Activated T-cell treated with anti-CD3 and anti-CD28 coated beads, Interleukin-2, amount 50 U/mL, for 72 hours (primary cell): ENCODE measurements around the gene ATG2B. TPM values are rescaled to one million over a fixed set of nuclear protein-coding genes. Genes with fewer than 3 reads are reported as not detected.
"Not testable (repeated sequence)": the region's sequence is repeated elsewhere in the genome, so short reads cannot be mapped to it uniquely, and the experiment has no call there.

Source experiments
- ATAC-seq, 2 donors: fragments of 150-1000 bp; cut with Tn5 transposase; replicated peaks in 1 of 2; 2 replicates each; pipeline ENCODE4 v1.10.0; 2021; ENCODE audit warnings: moderate library complexity in 2 of 2, mild to moderate bottlenecking in 1 of 2
- DNase-seq, 2 donors: peaks; one replicate each; pipeline ENCODE4 v3.0.0; 2021 to 2022; ENCODE audit warnings: mixed read lengths in 1 of 2
- H3K27ac Mint-ChIP-seq: one replicate; pipeline ENCODE4 v1.8.0; 2022; ENCODE audit warnings: mild to moderate bottlenecking, moderate library complexity, mixed read lengths
- H3K27me3 Mint-ChIP-seq: one replicate; pipeline ENCODE4 v1.8.0; 2022; ENCODE audit warnings: low read depth, mixed read lengths
- H3K36me3 Mint-ChIP-seq, 2 donors: one replicate each; pipeline ENCODE4 v1.8.0; 2022; ENCODE audit warnings: mixed read lengths in 2 of 2, mild to moderate bottlenecking in 1 of 2; ENCODE audit not compliant: insufficient read depth in 2 of 2
- H3K4me1 Mint-ChIP-seq: one replicate; pipeline ENCODE4 v1.8.0; 2022; ENCODE audit warnings: low read depth, mixed read lengths
- H3K4me3 Mint-ChIP-seq, 2 donors: one replicate each; pipeline ENCODE4 v1.8.0; 2022; ENCODE audit warnings: mild to moderate bottlenecking in 2 of 2, mixed read lengths in 2 of 2, moderate library complexity in 2 of 2
- H3K9me3 Mint-ChIP-seq, 2 donors: one replicate each; pipeline ENCODE4 v1.8.0; 2022; ENCODE audit warnings: mixed read lengths in 2 of 2
- total RNA-seq, 2 donors: library from RNA; stranded (reverse); gene quantifications; one replicate each; pipeline ENCODE4 v1.2.3, GENCODE V29; 2022

Gene ATG2B
- total RNA-seq, 2 donors from 2014 or later = 22.9 to 28.3 TPM

GRCh38 chr14:96245710-96246538 lies 117.2 kb downstream of the ATG2B start:
- Mint-ChIP-seq H3K9me3 (no peaks in the 10 kb centered on the region), H3K4me1 (no peaks in the 10 kb centered on the region), H3K27me3 (no peaks in the 10 kb centered on the region), H3K4me3 (no peak overlapping the region), H3K36me3 (no peaks in the 10 kb centered on the region), H3K27ac (no peak overlapping the region)
- ATAC-seq (no peak), DNase-seq (no peak)

GRCh38 chr14:96245074-96245473 lies 118.1 kb downstream of the ATG2B start:
- DNase-seq, H3K4me1 Mint-ChIP-seq, H3K9me3 Mint-ChIP-seq, ATAC-seq, H3K27me3 Mint-ChIP-seq, H3K36me3 Mint-ChIP-seq, H3K4me3 Mint-ChIP-seq, H3K27ac Mint-ChIP-seq: not testable (repeated sequence)

- ATAC-seq (no peak), DNase-seq (no peak)
- Mint-ChIP-seq H3K4me3 (no peak overlapping the region), H3K27me3 (no peaks in the 10 kb centered on the region), H3K36me3 (no peaks in the 10 kb centered on the region), H3K27ac (no peak overlapping the region), H3K9me3 (no peaks in the 10 kb centered on the region), H3K4me1 (no peaks in the 10 kb centered on the region)
These were observed 119.4 kb downstream of the ATG2B start for GRCh38 chr14:96243785-96244184.

- DNase-seq = no peak
- Mint-ChIP-seq H3K4me1 (no peaks in the 10 kb centered on the region), H3K27ac (no peak overlapping the region), H3K9me3 (no peaks in the 10 kb centered on the region), H3K4me3 (no peak overlapping the region), H3K27me3 (no peaks in the 10 kb centered on the region), H3K36me3 (no peaks in the 10 kb centered on the region)
- ATAC-seq = no peak
These were observed 121.0 kb downstream of the ATG2B start for GRCh38 chr14:96242126-96242525.

- Mint-ChIP-seq H3K4me3 (no peak overlapping the region), H3K27me3 (no peaks in the 10 kb centered on the region), H3K4me1 (no peaks in the 10 kb centered on the region), H3K27ac (no peak overlapping the region), H3K9me3 (no peaks in the 10 kb centered on the region), H3K36me3 (no peaks in the 10 kb centered on the region)
- no peak for DNase-seq
- ATAC-seq = no peak
These were observed 122.5 kb downstream of the ATG2B start for GRCh38 chr14:96240641-96241040.

GRCh38 chr14:96239711-96240141 lies 123.4 kb downstream of the ATG2B start:
- Mint-ChIP-seq H3K9me3 (no peaks in the 10 kb centered on the region), H3K36me3 (no peaks in the 10 kb centered on the region), H3K27me3 (no peaks in the 10 kb centered on the region), H3K4me3 (no peak overlapping the region), H3K27ac (no peak overlapping the region), H3K4me1 (no peaks in the 10 kb centered on the region)
- DNase-seq (no peak), ATAC-seq (no peak)

- Mint-ChIP-seq H3K36me3 (no peaks in the 10 kb centered on the region), H3K9me3 (no peaks in the 10 kb centered on the region), H3K4me1 (no peaks in the 10 kb centered on the region), H3K27ac (no peak overlapping the region), H3K27me3 (no peaks in the 10 kb centered on the region), H3K4me3 (no peak overlapping the region)
- no peak for ATAC-seq
- no peak for DNase-seq
These were observed 124.4 kb downstream of the ATG2B start for GRCh38 chr14:96238676-96239265.

GRCh38 chr14:96237641-96238040 lies 125.5 kb downstream of the ATG2B start:
- no peaks in the 10 kb centered on the region for H3K36me3 Mint-ChIP-seq
- DNase-seq (no peak), ATAC-seq (no peak)
- H3K27me3 Mint-ChIP-seq = no peaks in the 10 kb centered on the region
- no peaks in the 10 kb centered on the region for H3K4me1 Mint-ChIP-seq
- no peaks in the 10 kb centered on the region for H3K9me3 Mint-ChIP-seq
- H3K4me3 Mint-ChIP-seq = no peak overlapping the region
- no peak overlapping the region for H3K27ac Mint-ChIP-seq

- Mint-ChIP-seq H3K27me3 (no peaks in the 10 kb centered on the region), H3K36me3 (no peaks in the 10 kb centered on the region), H3K4me1 (no peaks in the 10 kb centered on the region), H3K27ac (no peak overlapping the region), H3K9me3 (no peaks in the 10 kb centered on the region), H3K4me3 (no peak overlapping the region)
- ATAC-seq = no peak
- DNase-seq = no peak
These were observed 127.7 kb downstream of the ATG2B start for GRCh38 chr14:96235426-96235825.

- Mint-ChIP-seq H3K4me3 (no peak overlapping the region), H3K9me3 (no peaks in the 10 kb centered on the region), H3K27ac (no peak overlapping the region), H3K27me3 (no peaks in the 10 kb centered on the region), H3K36me3 (no peaks in the 10 kb centered on the region), H3K4me1 (no peaks in the 10 kb centered on the region)
- DNase-seq (no peak), ATAC-seq (no peak)
These were observed 129.5 kb downstream of the ATG2B start for GRCh38 chr14:96233661-96234060.

GRCh38 chr14:96232506-96232905 lies 130.6 kb downstream of the ATG2B start:
- Mint-ChIP-seq H3K36me3 (no peaks in the 10 kb centered on the region), H3K9me3 (no peaks in the 10 kb centered on the region), H3K27ac (no peak overlapping the region), H3K27me3 (no peaks in the 10 kb centered on the region), H3K4me1 (no peaks in the 10 kb centered on the region), H3K4me3 (no peak overlapping the region)
- ATAC-seq (no peak), DNase-seq (no peak)

GRCh38 chr14:96231526-96232130 lies 131.5 kb downstream of the ATG2B start:
- H3K4me1 Mint-ChIP-seq = no peaks in the 10 kb centered on the region
- no peak for DNase-seq
- no peak for ATAC-seq
- no peaks in the 10 kb centered on the region for H3K36me3 Mint-ChIP-seq
- no peaks in the 10 kb centered on the region for H3K27me3 Mint-ChIP-seq
- H3K4me3 Mint-ChIP-seq = no peak overlapping the region
- no peaks in the 10 kb centered on the region for H3K9me3 Mint-ChIP-seq
- H3K27ac Mint-ChIP-seq = no peak overlapping the region

- H3K27ac Mint-ChIP-seq = no peak overlapping the region
- no peak overlapping the region for H3K4me3 Mint-ChIP-seq
- no peaks in the 10 kb centered on the region for H3K9me3 Mint-ChIP-seq
- DNase-seq (no peak), ATAC-seq (no peak)
- H3K4me1 Mint-ChIP-seq = no peaks in the 10 kb centered on the region
- no peaks in the 10 kb centered on the region for H3K27me3 Mint-ChIP-seq
- H3K36me3 Mint-ChIP-seq = no peaks in the 10 kb centered on the region
These were observed 132.1 kb downstream of the ATG2B start for GRCh38 chr14:96231056-96231455.
